GM10248 (cell line): ENCODE measurements around the gene NODAL.

Experiments used
- CTCF ChIA-PET: fragments of 300-600 bp; sonication (Branson Sonifier 250); formaldehyde crosslinking; extraction: SDS; loops from one replicate; lab custom pipeline; 2021; ENCODE audit warnings: antibody characterized with exemption; lab: Yijun Ruan, JAX
- POLR2A ChIA-PET: fragments of 350-650 bp; sonication (Branson Sonifier 250); formaldehyde crosslinking; extraction: SDS; loops from one replicate; lab custom pipeline; 2020; ENCODE audit warnings: antibody characterized with exemption; lab: Yijun Ruan, JAX
- DNase-seq: peaks from one replicate; pipeline ENCODE4 v3.0.0; 2012; ENCODE audit errors: extremely low spot score
- TF ChIP-seq, protein P1 (sequence below): IDR thresholded peaks from 2 replicates; pipeline ENCODE4 v1.5.1; 2012; ENCODE audit warnings: mild to moderate bottlenecking, low read depth; ENCODE audit errors: extremely low read depth, missing control alignments, control extremely low read depth

The NODAL gene

DNA sequence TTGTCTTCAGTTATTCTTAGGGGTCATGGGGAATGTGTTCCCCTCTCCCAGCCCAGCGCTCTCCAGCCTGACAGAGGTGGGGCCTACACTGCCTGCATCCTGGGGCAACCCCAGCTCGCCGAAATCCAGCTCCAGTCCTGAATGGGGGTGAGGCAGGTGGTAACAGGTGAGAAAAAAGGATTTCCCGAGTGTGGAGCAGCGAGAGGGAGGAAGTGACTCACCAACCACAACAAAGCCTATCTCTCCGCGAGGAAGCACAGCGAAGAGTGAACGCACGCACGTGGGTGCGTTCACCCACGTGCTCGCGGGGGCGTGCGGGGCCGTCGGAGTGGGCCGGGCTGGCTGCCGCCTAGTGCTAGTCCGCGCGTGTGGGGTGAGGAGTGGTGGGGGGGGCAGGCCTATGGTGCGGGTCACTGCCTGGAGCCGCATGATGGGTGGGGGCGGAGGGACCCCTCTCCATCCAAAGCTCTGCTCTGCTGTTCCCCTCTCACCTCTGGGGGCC, 36.2 kb upstream of the NODAL start:
- ChIA-PET CTCF (interaction anchor here (0.9 to 5.4 kb wide), 3 partner anchors 12 to 22 kb away, joined by 3 to 42 read pairs (median 3); no protein-coding TSS in a partner anchor), POLR2A (no interaction called here)
- TF ChIP-seq, protein P1, sequence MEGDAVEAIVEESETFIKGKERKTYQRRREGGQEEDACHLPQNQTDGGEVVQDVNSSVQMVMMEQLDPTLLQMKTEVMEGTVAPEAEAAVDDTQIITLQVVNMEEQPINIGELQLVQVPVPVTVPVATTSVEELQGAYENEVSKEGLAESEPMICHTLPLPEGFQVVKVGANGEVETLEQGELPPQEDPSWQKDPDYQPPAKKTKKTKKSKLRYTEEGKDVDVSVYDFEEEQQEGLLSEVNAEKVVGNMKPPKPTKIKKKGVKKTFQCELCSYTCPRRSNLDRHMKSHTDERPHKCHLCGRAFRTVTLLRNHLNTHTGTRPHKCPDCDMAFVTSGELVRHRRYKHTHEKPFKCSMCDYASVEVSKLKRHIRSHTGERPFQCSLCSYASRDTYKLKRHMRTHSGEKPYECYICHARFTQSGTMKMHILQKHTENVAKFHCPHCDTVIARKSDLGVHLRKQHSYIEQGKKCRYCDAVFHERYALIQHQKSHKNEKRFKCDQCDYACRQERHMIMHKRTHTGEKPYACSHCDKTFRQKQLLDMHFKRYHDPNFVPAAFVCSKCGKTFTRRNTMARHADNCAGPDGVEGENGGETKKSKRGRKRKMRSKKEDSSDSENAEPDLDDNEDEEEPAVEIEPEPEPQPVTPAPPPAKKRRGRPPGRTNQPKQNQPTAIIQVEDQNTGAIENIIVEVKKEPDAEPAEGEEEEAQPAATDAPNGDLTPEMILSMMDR: no peak
- DNase-seq: peak; percentile 54

DNA sequence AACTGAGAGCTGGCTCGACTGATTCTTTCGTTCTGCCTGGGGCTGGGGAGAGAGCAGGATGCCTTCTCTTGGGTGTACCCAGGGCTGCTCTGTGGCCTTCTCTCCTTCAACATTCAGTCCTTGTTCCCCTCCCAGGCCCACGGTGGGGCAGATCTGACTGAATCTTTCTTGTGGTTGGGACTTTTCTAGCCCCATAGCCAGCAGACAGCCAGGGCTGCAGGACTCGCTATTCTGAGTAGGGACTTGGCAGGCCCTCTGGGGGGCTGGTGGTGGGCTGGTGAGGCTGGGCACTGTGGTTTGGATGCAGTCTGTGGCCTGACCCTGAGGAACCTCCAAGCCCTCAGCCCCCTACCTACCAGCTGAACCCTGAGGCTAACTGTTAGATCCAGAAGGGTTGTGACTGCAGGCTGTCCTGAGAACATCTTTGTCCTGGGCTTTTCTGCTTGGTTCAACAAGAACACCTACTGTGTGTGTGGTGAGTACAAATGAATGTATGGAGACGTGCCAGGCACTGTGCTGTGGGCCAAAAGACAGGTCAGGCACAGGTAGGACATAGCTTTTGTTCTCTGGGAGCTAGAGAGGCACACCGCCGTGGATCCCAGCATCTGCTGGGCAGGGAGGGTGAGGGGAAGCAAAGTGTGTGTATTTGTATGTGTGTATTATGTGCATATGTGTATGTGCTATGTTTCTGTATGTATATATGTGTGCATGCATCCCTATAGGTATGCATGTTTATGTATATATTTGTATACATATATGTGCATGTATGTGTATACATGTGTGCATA, 35.0 kb upstream of the NODAL start:
- DNase-seq: no peak
- ChIA-PET POLR2A (no interaction called here), CTCF (interaction anchor here (5.4 kb wide), 1 partner anchor 15 kb away, joined by 42 read pairs; no protein-coding TSS in a partner anchor)
- TF ChIP-seq, protein P1: no peak

DNA sequence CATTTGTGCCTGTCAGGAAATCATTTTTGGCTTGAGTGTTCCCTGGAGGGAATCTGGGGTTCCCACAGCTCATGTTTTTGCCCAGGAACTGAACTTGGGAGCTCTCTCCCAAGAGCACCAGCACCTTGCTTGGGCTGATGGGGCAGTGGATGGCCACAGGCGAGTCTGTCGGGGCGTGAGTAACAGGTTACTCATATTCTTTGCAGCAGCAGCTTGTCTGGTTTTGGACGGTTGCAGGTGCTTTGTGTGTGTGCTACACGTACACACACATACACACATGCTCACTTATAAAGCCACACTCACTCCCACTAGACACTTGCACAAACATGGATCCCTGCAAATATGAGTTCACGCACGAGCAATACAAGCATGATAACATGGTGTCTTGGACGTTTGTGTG, 34.2 kb upstream of the NODAL start:
- TF ChIP-seq, protein P1: no peak
- CTCF ChIA-PET: interaction anchor here (5.4 kb wide), 1 partner anchor 14 kb away, joined by 42 read pairs; no protein-coding TSS in a partner anchor
- no peak for DNase-seq
- POLR2A ChIA-PET: no interaction called here

DNA sequence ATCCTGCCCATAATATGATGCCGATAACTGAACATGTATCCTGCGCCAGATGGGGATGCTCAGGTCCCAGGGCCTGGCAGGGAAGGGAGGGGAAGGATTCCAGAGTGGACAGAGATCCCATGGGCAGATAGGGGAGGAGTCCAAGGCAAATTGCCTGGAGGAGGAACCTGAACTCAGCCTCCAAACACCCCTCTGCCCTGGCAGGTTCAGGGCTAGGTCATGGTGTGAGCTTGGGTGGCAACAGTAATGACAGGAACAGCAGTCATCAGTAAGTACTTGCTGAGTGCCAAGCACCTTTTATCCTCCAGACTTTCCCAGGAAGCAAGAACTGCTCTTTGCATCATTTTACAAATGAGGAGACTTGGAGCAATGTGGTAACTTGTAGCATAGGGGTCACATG, 33.3 kb upstream of the NODAL start:
- ChIA-PET POLR2A (no interaction called here), CTCF (interaction anchor here (5.4 kb wide), 1 partner anchor 13 kb away, joined by 42 read pairs; no protein-coding TSS in a partner anchor)
- TF ChIP-seq, protein P1: no peak
- no peak for DNase-seq

DNA sequence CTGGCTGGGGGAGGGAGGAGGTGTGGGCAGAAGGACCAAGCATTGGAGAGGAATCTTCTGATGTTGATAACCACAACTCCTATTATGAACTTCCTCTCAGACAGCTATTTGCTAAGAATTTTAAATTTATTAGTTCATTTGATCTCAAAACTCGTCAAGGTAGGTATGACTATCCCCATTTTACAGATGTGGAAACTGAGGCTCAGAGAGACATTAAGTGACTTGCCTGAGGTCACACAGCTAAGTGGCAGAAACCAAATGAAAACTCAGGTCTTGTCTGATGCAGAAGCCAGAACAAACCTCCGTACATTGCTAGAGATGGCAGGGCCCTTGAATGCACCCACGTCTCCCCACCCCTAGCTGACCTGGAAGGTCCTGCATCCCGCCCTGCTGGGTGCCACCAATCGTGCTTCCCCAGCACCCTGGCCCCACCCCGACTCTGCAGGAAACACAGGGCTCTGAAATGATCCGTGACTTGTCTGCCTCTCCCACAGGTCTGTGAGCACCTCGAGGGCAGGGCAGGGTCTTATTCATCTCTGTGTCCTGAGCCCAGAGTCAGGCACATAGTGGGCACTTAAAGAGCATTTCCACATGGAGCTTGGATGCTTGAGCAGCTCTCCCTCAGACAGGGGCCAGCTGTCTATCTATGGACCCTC, 31.4 kb upstream of the NODAL start:
- POLR2A ChIA-PET: no interaction called here
- TF ChIP-seq, protein P1: no peak
- CTCF ChIA-PET: interaction anchor here (1.8 kb wide), 1 partner anchor 11 kb away, joined by 12 read pairs; no protein-coding TSS in a partner anchor
- no peak for DNase-seq

GRCh38 chr10:70466951-70467350, 25.5 kb upstream of the NODAL start:
- ChIA-PET CTCF (interaction anchor here (1.4 to 1.6 kb wide), 3 partner anchors 13 to 83 kb away, joined by 3 to 4 read pairs (median 3); no protein-coding TSS in a partner anchor), POLR2A (no interaction called here)
- TF ChIP-seq, protein P1: no peak
- DNase-seq: no peak
